DOHH2 (cell line): Measurements from ENCODE around the gene UNC5C.

Source experiments
- H3F3A ChIP-seq: fragments of 200-600 bp; sonication (generic), shearing (Covaris generic); 2 replicates; pipeline ENCODE4 v1.6.0; 2016; ENCODE audit warnings: antibody characterized with exemption, mild to moderate bottlenecking; ENCODE audit not compliant: control insufficient read depth, insufficient read depth
- H3K27ac ChIP-seq: fragments of 200-600 bp; sonication (generic); 2 replicates; pipeline ENCODE4 v1.5.1; 2014; ENCODE audit warnings: low read depth, mild to moderate bottlenecking, low read length, moderate library complexity
- H3K27me3 ChIP-seq: fragments of 200-600 bp; sonication (generic); 2 replicates; pipeline ENCODE4 v1.6.1; 2014; ENCODE audit warnings: mild to moderate bottlenecking, low read length, mixed read lengths; ENCODE audit not compliant: control insufficient read depth
- H3K36me3 ChIP-seq: fragments of 200-600 bp; sonication (generic); 2 replicates; pipeline ENCODE4 v1.6.1; 2014; ENCODE audit warnings: mild to moderate bottlenecking, low read length, moderate library complexity, mixed read lengths; ENCODE audit not compliant: control insufficient read depth
- H3K4me1 ChIP-seq: fragments of 200-600 bp; sonication (generic); 2 replicates; pipeline ENCODE4 v1.6.1; 2014; ENCODE audit warnings: mild to moderate bottlenecking, low read length, mixed read lengths; ENCODE audit not compliant: control insufficient read depth
- H3K4me2 ChIP-seq: fragments of 200-600 bp; sonication (generic); 2 replicates; pipeline ENCODE4 v1.6.0; 2014; ENCODE audit warnings: mild to moderate bottlenecking, low read length, moderate library complexity
- H3K4me3 ChIP-seq: fragments of 200-600 bp; sonication (generic); 2 replicates; pipeline ENCODE4 v1.5.1; 2014; ENCODE audit warnings: mild to moderate bottlenecking, low read length, mixed read lengths
- H3K79me2 ChIP-seq: fragments of 200-600 bp; sonication (generic); 2 replicates; pipeline ENCODE4 v1.6.1; 2014; ENCODE audit warnings: mild to moderate bottlenecking, low read length, mixed read lengths; ENCODE audit not compliant: control insufficient read depth
- H3K9me2 ChIP-seq: fragments of 200-600 bp; sonication (generic); replicated peaks from 2 replicates; pipeline ENCODE4 v1.6.1; 2014; ENCODE audit warnings: mild to moderate bottlenecking, low read length, mixed read lengths; ENCODE audit not compliant: control insufficient read depth
- H3K9me3 ChIP-seq: fragments of 200-600 bp; sonication (generic); 2 replicates; pipeline ENCODE4 v1.6.1; 2014; ENCODE audit warnings: antibody characterized with exemption, low read length, mixed read lengths; ENCODE audit not compliant: control insufficient read depth, insufficient read depth
- H4K20me1 ChIP-seq: fragments of 200-600 bp; sonication (generic); 2 replicates; pipeline ENCODE4 v1.6.0; 2014; ENCODE audit warnings: low read depth, mild to moderate bottlenecking, antibody characterized with exemption, low read length, moderate library complexity; ENCODE audit not compliant: control insufficient read depth, insufficient read depth
- EZH2phosphoT487 ChIP-seq: fragments of 200-600 bp; sonication (generic); IDR thresholded peaks from 2 replicates; pipeline ENCODE4 v1.6.1; 2017; ENCODE audit warnings: borderline replicate concordance, mild to moderate bottlenecking, antibody characterized with exemption, low read length, moderate library complexity, mixed read lengths
- TF ChIP-seq, protein P1 (sequence below): fragments of 200-600 bp; sonication (generic); IDR thresholded peaks from one replicate; pipeline ENCODE4 v1.5.1; 2014; ENCODE audit warnings: antibody characterized with exemption, mild to moderate bottlenecking, low read depth, low read length; ENCODE audit not compliant: poor library complexity, severe bottlenecking

Gene UNC5C

DNA sequence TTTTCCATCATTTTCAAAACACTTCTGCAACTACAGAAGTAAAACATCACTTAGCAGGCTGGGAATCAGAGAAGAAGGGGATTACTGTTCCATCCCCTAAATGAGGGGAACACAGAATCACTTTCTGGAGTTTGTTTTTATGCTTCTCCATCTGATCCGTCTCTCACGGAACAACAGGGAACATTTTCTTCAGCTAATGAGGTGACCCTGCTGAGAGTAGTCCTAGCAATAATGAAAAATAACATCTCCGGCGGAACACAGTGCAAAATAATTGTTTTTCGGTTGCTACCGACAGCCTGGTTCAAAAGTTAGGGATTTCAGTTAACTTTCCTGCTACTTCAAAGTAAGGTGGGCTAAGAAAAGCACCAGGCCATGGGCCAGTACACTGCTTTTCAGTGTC is 322.9 kb downstream of the UNC5C start:
- H3K9me2 ChIP-seq = no peaks in the 10 kb centered on the region
- no peak overlapping the region for H3K27ac ChIP-seq
- no peaks in the 10 kb centered on the region for H3K79me2 ChIP-seq
- H3K9me3 ChIP-seq = no peaks in the 10 kb centered on the region
- no peaks in the 10 kb centered on the region for H3F3A ChIP-seq
- no peak overlapping the region for H3K4me3 ChIP-seq
- H3K36me3 ChIP-seq = no peaks in the 10 kb centered on the region
- H3K4me1 ChIP-seq = no peaks in the 10 kb centered on the region
- H4K20me1 ChIP-seq = no peaks in the 10 kb centered on the region
- H3K27me3 ChIP-seq = no peaks in the 10 kb centered on the region
- no peak overlapping the region for H3K4me2 ChIP-seq
- TF ChIP-seq EZH2phosphoT487 = no peak
- TF ChIP-seq, protein P1, sequence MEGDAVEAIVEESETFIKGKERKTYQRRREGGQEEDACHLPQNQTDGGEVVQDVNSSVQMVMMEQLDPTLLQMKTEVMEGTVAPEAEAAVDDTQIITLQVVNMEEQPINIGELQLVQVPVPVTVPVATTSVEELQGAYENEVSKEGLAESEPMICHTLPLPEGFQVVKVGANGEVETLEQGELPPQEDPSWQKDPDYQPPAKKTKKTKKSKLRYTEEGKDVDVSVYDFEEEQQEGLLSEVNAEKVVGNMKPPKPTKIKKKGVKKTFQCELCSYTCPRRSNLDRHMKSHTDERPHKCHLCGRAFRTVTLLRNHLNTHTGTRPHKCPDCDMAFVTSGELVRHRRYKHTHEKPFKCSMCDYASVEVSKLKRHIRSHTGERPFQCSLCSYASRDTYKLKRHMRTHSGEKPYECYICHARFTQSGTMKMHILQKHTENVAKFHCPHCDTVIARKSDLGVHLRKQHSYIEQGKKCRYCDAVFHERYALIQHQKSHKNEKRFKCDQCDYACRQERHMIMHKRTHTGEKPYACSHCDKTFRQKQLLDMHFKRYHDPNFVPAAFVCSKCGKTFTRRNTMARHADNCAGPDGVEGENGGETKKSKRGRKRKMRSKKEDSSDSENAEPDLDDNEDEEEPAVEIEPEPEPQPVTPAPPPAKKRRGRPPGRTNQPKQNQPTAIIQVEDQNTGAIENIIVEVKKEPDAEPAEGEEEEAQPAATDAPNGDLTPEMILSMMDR = no peak

DNA sequence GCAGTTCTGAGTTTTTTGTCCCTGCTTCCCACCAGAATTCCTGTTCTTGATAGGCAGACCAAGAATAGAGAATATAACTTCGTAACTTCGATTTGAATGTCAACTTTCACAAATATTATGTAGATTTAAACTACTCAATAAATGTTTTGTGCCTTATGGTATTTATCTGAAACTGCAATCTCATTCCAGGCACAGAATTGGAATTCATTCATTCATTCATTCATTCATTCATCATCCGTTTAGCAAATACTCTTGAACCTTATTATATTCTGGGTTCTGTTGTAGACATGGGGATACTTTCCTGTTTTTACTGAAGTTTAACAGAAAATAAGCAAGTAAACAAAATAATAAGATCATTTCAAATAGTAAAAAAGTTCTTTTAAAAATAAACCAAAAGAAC is 324.4 kb downstream of the UNC5C start:
- Histone ChIP-seq H3K27ac (no peak overlapping the region), H3K79me2 (no peaks in the 10 kb centered on the region), H3K9me3 (no peaks in the 10 kb centered on the region), H4K20me1 (no peaks in the 10 kb centered on the region), H3K4me3 (no peak overlapping the region), H3K4me1 (no peaks in the 10 kb centered on the region), H3K27me3 (no peaks in the 10 kb centered on the region), H3K9me2 (no peaks in the 10 kb centered on the region), H3F3A (no peaks in the 10 kb centered on the region), H3K4me2 (no peak overlapping the region), H3K36me3 (no peaks in the 10 kb centered on the region)
- no peak for TF ChIP-seq EZH2phosphoT487
- TF ChIP-seq, protein P1 = no peak

DNA sequence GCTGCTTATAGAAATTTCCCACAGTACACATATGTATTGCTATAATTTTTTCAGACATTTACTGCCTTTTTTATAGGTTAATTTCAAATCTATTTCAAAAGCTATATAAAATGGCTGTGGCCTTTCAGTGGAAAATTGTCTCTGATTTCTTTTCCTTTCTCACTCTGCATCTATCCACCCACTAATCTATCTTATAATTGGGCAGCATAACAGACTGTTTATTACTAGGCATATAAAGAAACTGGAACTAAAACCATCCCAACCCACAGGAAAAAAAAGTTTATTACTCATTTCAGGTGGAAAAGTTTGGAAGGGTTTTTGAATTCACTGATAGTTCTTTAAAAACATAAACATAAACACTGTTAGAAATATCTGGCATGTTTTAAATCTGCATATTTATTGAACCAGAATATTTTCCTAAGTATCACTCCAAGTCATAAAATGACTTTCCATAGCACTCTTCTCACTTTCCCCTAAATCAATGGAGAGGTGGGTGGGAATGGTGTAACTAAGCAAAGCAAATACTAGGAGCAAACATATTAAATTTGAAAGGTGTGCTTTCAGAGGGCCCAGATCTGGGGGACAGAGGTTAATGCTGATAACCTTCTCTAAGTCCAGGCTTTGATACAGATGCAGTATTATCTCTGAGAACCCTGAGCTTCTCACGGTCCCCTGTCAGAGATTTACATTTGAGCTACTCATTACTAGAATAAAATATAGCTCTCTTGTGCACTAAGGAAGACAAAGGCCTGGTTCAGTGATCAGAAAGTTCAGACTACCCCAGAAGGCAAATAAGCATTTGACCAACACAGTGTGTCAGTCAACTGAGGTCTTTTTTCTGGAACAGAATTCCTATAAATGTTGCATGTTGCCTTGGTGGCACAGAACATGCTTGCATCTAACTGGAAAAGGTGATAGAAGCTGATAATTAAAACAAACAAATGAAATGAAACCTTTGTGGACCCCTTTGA is 328.3 kb downstream of the UNC5C start:
- Histone ChIP-seq H3K4me1 (no peaks in the 10 kb centered on the region), H3K4me3 (no peak overlapping the region), H3K36me3 (no peaks in the 10 kb centered on the region), H3K27ac (no peak overlapping the region), H4K20me1 (no peaks in the 10 kb centered on the region), H3K9me2 (no peaks in the 10 kb centered on the region), H3K4me2 (no peak overlapping the region), H3K27me3 (no peaks in the 10 kb centered on the region), H3F3A (no peaks in the 10 kb centered on the region), H3K9me3 (no peaks in the 10 kb centered on the region), H3K79me2 (no peaks in the 10 kb centered on the region)
- TF ChIP-seq, protein P1 = no peak
- TF ChIP-seq EZH2phosphoT487 = no peak
